ENCODE results near the gene KRTCAP3. TPM values are rescaled to one million over a fixed set of nuclear protein-coding genes. Genes with fewer than 3 reads are reported as not detected.

The KRTCAP3 gene
- total RNA-seq, 4 donors from 2014 or later: 3.6 to 18.1 TPM; not detected in 2

DNA sequence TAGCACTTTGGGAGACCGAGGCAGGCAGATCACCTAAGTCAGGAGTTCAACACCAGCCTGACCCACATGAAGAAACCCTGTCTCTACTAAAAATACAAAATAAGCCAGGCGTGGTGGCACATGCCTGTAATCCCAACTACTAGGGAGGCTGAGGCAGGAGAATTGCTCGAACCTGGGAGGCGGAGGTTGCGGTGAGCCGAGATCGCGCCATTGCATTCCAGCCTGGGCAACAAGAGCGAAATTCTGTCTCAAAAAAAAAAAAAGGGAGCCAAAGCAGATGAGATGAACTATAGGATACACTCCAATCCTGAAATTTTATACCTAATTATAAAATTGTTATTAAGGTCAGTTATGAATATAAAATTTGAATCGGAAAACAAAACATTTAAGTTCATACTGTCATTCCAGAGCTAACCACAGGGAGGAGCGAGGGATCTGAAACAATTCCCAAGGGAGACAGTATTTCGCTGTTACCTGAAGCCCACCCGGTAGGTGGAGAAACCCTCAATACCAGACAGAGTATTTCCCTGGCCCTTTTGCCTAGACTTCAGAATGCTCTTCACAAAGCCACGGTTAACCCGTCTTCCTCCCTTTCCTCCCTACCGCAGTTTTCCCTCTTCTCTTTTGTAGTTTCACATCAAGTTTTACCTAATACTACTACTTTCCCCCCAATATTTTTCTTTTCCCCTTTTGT lies 34.2 kb upstream of the KRTCAP3 start:
- H3K4me3 ChIP-seq: peak overlapping the region in 3 of 4 donors; percentile 96 to 99 (median 99)
- H3K36me3 ChIP-seq: peaks cover 0 to 15% (median 0%) of the 10 kb centered on the region in 3 donors
- no peaks in the 10 kb centered on the region for H3K9me3 ChIP-seq
- peaks cover 0 to 36% (median 6%) of the 10 kb centered on the region in 4 donors for H3K4me1 ChIP-seq
- 50 to 52% methylated on average over 16 of the region's 16 CpGs for WGBS, 2 donors
- no peaks in the 10 kb centered on the region for H3K27me3 ChIP-seq
- peak in 1 of 2 donors; percentile 16 for DNase-seq (ENCODE audit: low spot score in 2 of 2)
- no peak overlapping the region for H3K27ac ChIP-seq
- TF ChIP-seq POLR2A (IDR thresholded peaks at IDR 0.05): no peak
- TF ChIP-seq, protein P1, sequence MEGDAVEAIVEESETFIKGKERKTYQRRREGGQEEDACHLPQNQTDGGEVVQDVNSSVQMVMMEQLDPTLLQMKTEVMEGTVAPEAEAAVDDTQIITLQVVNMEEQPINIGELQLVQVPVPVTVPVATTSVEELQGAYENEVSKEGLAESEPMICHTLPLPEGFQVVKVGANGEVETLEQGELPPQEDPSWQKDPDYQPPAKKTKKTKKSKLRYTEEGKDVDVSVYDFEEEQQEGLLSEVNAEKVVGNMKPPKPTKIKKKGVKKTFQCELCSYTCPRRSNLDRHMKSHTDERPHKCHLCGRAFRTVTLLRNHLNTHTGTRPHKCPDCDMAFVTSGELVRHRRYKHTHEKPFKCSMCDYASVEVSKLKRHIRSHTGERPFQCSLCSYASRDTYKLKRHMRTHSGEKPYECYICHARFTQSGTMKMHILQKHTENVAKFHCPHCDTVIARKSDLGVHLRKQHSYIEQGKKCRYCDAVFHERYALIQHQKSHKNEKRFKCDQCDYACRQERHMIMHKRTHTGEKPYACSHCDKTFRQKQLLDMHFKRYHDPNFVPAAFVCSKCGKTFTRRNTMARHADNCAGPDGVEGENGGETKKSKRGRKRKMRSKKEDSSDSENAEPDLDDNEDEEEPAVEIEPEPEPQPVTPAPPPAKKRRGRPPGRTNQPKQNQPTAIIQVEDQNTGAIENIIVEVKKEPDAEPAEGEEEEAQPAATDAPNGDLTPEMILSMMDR (IDR thresholded peaks at IDR 0.05): peak; percentile 12 to 46 (median 33)
- no peak for TF ChIP-seq EP300 (IDR thresholded peaks at IDR 0.05)

DNA sequence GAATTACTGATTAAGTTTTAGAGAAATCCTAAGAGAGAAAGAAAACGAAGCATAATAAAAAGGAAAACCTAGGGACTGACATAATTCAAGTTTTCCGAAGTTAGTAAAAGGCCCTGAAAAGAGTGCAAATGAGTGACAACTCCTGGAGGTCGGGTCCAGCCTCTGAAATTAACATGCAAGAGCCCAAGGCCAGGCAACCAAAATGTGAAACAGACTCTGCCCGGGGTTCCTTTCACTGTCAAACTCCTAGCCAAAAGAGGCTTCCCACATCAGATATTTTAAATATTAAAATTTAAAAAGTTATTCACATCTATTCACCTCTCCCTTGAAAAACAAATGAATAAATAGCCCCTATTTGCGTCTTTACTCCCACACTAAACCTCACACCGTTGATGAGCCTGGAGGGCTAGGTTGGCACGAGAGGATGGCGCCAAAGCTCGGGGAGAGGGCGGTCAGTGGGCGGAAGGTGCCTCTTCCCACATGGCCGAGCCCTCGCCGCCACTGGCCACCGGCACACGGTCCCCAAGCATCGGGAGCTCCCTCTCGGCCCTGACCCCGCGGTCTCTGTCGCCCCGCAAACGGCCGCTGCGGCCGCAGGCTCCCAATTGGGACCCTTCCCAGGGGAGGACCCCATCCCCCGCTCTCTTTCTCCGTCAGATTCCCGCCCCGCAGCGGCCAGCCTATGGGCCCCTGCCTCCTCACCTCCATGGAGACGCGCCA lies 33.4 kb upstream of the KRTCAP3 start:
- H3K9me3 ChIP-seq: no peaks in the 10 kb centered on the region
- no peak for TF ChIP-seq POLR2A (IDR thresholded peaks at IDR 0.05)
- TF ChIP-seq, protein P1 (IDR thresholded peaks at IDR 0.05): no peak
- TF ChIP-seq EP300 (IDR thresholded peaks at IDR 0.05): no peak
- H3K4me3 ChIP-seq: peak overlapping the region; percentile 78 to 99 (median 98)
- peaks cover 0 to 15% (median 0%) of the 10 kb centered on the region in 3 donors for H3K36me3 ChIP-seq
- no peaks in the 10 kb centered on the region for H3K27me3 ChIP-seq
- WGBS, 2 donors: 0 to 1% methylated on average over 33 of the region's 33 CpGs
- peak overlapping the region; percentile 23 to 88 (median 81) for H3K27ac ChIP-seq
- H3K4me1 ChIP-seq: peaks cover 0 to 35% (median 6%) of the 10 kb centered on the region in 4 donors
- no peak for DNase-seq (ENCODE audit: low spot score in 2 of 2)

- H3K36me3 ChIP-seq: peaks cover 0 to 15% (median 0%) of the 10 kb centered on the region in 3 donors
- peak within 1 kb of the TSS; percentile 26 to 88 (median 81) for H3K27ac ChIP-seq
- 1% methylated on average over 64 to 81 of the region's 82 CpGs for WGBS, 2 donors
- TF ChIP-seq POLR2A (IDR thresholded peaks at IDR 0.05) (peak; percentile 3 to 52), EP300 (IDR thresholded peaks at IDR 0.05) (peak in 1 of 2 donors; percentile 76)
- TF ChIP-seq, protein P1 (IDR thresholded peaks at IDR 0.05): peak in 1 of 5 experiments; percentile 32
- no peaks in the 10 kb centered on the region for H3K27me3 ChIP-seq
- peaks cover 0 to 34% (median 6%) of the 10 kb centered on the region in 4 donors for H3K4me1 ChIP-seq
- peak within 1 kb of the TSS; percentile 78 to 99 (median 98) for H3K4me3 ChIP-seq
- DNase-seq (ENCODE audit: low spot score in 2 of 2): peak; percentile 82 to 89
- no peaks in the 10 kb centered on the region for H3K9me3 ChIP-seq
Observed at GRCh38 chr2:27409321-27410073, 32.7 kb upstream of the KRTCAP3 start, which contains the start of gene PPM1G. Gene PPM1G (minus strand): TSS chr2:27409591. CDS start chr2:27409422, 169 bp downstream.

DNA sequence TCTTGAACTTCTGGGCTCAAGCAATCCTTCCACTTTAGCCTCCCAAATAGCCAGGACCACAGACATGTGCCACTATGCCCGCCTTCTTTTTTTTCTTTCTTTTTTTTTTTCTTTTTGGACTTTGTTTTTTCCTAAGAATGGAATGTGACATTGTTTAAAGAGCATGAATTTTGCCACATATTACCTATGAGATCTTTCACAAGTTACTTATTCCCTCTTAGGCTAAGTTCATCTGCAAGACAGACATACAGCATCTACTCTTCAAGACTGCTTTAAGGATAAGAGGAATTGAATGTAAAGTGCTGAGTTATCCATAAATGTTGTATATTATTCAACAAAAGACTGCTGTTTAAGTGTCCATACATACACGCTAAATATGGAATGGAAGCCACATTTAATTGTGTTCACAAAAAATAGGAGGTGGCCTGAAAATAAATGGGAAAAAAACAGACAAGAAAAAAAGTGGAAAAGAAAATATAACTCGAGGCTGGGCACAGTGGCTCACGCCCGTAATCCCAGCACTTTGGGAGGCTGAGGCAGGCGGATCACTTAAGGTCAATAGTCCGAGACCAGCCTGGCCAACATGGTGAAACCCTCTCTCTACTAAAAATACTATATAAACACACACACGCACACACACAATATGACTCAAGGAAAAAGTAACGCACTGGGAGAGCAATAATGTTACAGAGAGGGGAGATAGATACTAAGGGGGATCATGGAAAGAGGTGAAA lies 29.6 kb upstream of the KRTCAP3 start:
- Histone ChIP-seq H3K4me1 (peaks cover 0 to 18% (median 5%) of the 10 kb centered on the region in 4 donors), H3K9me3 (no peaks in the 10 kb centered on the region), H3K27ac (no peak overlapping the region), H3K36me3 (no peaks in the 10 kb centered on the region), H3K4me3 (no peak overlapping the region), H3K27me3 (no peaks in the 10 kb centered on the region)
- WGBS, 2 donors: 86 to 88% methylated on average over 9 of the region's 9 CpGs
- TF ChIP-seq EP300 (IDR thresholded peaks at IDR 0.05): no peak
- TF ChIP-seq, protein P1 (IDR thresholded peaks at IDR 0.05): no peak
- no peak for TF ChIP-seq POLR2A (IDR thresholded peaks at IDR 0.05)
- DNase-seq (ENCODE audit: low spot score in 2 of 2): no peak
